ENCODE data around the gene PCSK1N.

DNA sequence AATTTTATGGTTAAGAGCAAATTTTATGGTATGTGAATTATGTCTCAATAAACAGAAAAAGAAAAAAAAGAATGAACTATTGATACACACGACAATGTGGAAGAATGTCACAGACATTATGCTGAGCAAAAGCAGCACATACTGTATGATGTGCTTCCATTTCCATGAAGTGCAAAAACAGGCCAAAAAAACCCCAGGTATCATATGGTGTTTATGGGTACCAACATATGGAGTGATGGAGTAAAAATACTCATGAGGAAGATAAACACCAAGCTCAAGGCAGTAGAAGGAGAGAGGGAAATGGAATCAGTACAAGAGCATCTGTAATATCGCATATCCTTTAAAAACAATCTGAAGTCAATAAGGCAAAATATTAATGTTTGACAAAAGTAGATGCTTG lies 53.2 kb downstream of the PCSK1N start:
- TF ChIP-seq, protein P1, sequence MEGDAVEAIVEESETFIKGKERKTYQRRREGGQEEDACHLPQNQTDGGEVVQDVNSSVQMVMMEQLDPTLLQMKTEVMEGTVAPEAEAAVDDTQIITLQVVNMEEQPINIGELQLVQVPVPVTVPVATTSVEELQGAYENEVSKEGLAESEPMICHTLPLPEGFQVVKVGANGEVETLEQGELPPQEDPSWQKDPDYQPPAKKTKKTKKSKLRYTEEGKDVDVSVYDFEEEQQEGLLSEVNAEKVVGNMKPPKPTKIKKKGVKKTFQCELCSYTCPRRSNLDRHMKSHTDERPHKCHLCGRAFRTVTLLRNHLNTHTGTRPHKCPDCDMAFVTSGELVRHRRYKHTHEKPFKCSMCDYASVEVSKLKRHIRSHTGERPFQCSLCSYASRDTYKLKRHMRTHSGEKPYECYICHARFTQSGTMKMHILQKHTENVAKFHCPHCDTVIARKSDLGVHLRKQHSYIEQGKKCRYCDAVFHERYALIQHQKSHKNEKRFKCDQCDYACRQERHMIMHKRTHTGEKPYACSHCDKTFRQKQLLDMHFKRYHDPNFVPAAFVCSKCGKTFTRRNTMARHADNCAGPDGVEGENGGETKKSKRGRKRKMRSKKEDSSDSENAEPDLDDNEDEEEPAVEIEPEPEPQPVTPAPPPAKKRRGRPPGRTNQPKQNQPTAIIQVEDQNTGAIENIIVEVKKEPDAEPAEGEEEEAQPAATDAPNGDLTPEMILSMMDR (IDR thresholded peaks at IDR 0.05; ENCODE audit: poor library complexity): no peak
- TF ChIP-seq EZH2phosphoT487 (IDR thresholded peaks at IDR 0.05; ENCODE audit: low read depth, severe bottlenecking, unreplicated experiment): no peak

All from hepatocyte (in vitro differentiated cells).